GM12875 (cell line): Measurements from ENCODE around the gene ZBTB16.

Experiments used
- H3K4me3 ChIP-seq: one replicate; pipeline ENCODE4 v1.5.1; 2011; ENCODE audit warnings: low read depth, low read length, control low read depth
- CTCF ChIP-seq: IDR thresholded peaks from 2 replicates; pipeline ENCODE4 v1.5.1; 2011; ENCODE audit warnings: low read depth, mild to moderate bottlenecking, control low read depth, inconsistent platforms, low read length, moderate library complexity, borderline replicate concordance; ENCODE audit not compliant: insufficient read depth

Gene ZBTB16

GRCh38 chr11:114195151-114195550 is 135.6 kb downstream of the ZBTB16 start:
- H3K4me3 ChIP-seq = no peak overlapping the region
- no peak for TF ChIP-seq CTCF

DNA sequence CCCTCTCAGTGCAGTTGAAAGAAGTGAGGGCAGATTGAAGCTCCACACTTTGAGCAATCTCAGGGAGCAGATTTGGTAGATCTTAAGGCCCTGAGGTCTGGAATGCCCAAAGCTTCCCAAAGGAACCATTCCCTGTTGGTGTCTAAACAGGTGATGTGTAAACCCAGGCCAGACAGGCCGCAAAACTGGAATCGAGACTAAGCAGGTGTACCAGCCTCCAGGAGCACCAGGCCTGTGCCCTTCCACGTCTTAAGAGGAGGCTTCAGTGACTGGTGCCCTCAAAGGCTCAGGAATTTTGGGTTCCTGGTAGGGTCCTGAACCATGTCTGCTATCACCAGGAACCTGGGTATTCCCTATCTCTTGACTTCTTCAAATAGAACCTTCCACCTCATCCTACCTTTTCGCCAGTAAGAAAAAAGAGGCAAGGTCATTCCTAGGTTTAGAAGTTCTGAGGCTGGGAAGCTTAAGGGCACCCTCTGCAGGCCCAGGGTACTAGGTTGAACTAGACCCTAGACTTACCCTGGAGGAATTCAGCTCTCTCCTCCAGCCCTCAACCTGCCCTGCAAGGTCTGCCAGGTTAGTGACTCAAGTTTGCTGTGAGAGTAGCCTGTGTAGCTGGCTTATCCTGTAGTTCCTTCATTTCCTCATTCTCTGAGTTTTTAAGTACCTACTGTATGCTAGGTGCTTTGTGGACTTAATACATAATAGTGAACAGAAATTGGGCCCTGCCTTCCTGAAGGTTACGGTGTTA is 136.6 kb downstream of the ZBTB16 start:
- no peak for TF ChIP-seq CTCF
- no peak overlapping the region for H3K4me3 ChIP-seq

- no peak for TF ChIP-seq CTCF
- no peak overlapping the region for H3K4me3 ChIP-seq
Measured at GRCh38 chr11:114196997-114197703, 137.6 kb downstream of the ZBTB16 start.

- TF ChIP-seq CTCF = no peak
- no peak overlapping the region for H3K4me3 ChIP-seq
Measured at GRCh38 chr11:114197799-114198500, 138.4 kb downstream of the ZBTB16 start.

- TF ChIP-seq CTCF = no peak
- H3K4me3 ChIP-seq = no peak overlapping the region
Measured at GRCh38 chr11:114199051-114199450, 139.5 kb downstream of the ZBTB16 start.

GRCh38 chr11:114200351-114201133 is 141.0 kb downstream of the ZBTB16 start:
- H3K4me3 ChIP-seq = no peak overlapping the region
- no peak for TF ChIP-seq CTCF
